ENCODE results near the gene VCL.
A peak's percentile ranks its signal among the peaks of the same experiment; 100 is the strongest.

VCL gene

DNA sequence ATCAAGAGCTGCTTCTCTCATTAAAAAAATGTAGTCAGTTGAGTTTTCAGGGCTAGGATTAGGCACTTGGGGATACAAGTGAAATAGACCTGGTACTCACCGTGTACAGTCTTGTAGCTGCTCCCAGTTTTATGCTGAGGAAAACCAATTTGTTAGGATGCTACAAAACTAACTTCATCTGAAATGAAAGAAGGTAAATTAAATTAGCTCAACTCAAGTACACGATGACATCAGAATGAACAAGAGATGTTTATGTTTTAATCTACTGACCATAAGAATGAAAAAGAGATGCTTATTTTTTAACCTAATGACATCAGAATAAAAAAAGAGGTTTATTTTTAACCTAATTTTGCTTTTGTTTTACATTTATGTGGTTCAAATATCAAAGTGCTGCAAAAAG lies 79.0 kb downstream of the VCL start:
- no peak for DNase-seq (ENCODE audit: low spot score)

DNA sequence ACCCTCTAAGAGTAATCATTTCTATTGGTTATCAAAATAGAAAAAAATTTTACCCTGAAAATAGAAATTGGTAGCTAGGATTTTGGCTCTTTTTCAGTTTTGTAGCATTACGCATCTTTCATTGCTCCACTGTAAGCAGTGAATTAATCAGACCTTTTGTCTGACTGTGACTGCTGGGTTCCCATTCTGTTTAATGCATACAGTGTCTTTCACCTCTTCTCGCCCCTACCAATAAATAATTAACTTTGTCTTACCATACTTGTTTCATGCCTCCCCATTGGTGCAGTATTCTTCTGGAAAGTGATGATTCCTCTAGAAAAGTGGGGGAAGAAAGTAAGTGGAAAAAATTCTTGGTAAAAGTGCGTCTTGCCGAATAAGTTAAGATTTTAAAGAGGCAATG lies 79.5 kb downstream of the VCL start:
- no peak for DNase-seq (ENCODE audit: low spot score)

DNA sequence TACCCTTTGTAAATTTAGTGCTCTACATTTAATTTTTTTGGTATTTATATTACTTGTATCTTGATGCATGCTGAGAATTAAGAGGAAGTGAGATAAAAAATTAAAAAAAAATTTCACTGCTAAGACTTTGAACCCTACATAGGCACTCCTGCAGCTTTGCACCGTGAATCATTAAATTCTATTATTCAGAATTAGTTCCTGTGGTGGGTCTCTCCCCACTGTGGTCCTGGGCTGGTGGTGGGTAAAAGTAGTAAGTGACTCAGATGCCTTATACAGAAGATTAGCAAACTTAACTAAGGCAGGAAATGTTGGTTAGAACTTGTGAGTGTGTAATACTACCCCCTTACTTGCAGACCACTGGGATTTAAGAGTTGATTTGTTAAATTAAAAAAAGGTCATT lies 80.1 kb downstream of the VCL start:
- DNase-seq (ENCODE audit: low spot score): no peak

DNA sequence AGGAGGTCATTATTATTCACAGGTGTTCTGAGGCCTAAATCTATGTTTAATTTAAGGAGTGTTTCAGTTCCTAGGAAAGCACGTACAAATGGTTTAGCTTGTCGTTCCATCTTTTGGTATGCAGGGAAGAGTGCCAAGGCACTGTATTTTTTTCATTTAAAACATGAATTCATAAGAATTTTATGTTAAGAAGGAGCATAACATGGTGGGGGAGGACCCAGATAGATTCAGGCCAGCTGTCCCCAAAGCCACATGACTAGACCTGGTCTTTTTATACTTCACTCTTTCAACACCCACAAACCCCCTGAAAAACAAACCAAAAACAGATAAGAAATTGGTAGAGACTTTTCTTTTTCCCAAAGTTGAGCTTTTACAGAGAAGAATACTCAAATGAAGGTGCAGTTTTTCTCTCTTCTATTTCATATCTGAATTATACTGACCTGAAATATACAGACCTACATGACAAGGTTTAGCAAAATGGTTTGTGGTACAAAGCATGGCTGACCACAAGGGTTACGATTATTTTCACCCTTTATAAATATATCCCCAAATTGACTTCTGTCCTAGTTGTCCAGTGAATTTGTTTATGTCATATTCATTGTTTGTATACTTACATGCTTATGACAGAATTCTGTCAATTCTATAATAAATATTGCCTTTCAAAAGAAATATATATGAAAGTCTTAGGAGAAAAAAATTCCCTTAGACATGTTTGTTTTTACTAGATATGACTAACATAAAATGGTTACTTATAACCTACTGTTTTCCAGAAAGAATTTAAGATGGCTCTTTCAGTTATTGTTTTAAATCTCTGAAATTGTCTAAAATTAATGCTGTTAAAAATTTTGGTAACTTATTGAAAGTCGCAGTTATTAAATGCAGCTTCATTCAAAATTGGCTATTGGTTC lies 81.4 kb downstream of the VCL start:
- DNase-seq (ENCODE audit: low spot score): no peak

DNA sequence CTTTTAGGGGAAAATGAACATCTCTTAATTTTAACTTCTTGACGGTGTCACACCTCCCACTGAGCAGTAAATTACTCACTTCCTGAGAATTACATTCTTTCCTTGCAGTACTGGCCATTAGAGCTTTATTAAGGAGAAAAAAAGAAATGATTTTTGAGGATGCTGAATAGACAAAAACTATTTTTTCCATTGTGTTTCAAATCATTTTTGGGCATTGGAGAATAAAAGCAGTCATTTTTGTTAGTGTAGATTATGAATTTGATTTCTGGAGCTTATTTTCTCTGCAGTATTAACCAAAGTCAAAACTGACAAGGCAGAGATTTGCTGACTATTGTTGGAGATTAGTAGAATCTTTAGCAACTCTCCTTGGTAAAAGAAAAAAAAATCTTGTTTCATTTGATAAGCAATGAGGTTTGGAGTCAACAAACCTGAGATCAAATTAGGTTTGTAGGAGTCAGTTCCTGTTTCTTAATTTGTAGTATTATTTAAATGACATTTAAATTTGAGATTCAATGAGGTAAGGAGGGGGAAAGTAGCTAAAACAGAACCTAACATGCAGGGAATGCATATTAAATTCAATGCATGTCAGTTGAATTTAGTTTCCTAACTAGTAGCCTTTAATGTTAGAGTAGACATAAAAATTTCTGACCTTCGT lies 82.1 kb downstream of the VCL start:
- DNase-seq (ENCODE audit: low spot score): no peak

DNA sequence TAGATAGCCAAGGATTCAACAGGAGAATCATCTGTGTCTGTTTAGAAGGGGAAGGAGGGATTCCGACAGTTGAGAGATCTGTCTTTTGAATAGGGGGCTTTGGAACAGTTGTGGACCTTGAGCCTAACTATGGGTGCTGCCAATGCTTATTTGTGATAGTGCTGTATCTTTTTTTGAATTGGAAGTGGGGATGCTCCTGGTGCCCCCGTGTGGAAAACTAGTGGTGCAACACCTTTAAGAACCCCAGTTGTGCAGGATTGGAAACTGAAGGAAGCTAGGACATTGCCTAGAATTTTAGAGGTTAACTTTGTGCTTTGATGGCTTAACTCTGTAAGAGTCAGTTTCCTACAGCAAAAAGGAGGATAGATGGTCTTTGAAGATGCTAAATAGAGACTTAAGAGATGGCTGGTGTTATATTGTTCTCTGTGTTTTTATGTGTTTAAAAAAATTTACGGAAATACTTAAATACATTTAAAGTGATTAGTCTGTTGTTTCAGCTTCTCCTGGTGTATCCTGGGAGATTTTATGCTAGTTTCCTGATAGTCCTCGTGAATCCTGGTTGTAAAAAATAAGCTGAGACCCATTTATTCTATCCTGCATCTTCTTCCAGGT lies 83.4 kb downstream of the VCL start:
- peak; percentile 65 for DNase-seq (ENCODE audit: low spot score)

DNA sequence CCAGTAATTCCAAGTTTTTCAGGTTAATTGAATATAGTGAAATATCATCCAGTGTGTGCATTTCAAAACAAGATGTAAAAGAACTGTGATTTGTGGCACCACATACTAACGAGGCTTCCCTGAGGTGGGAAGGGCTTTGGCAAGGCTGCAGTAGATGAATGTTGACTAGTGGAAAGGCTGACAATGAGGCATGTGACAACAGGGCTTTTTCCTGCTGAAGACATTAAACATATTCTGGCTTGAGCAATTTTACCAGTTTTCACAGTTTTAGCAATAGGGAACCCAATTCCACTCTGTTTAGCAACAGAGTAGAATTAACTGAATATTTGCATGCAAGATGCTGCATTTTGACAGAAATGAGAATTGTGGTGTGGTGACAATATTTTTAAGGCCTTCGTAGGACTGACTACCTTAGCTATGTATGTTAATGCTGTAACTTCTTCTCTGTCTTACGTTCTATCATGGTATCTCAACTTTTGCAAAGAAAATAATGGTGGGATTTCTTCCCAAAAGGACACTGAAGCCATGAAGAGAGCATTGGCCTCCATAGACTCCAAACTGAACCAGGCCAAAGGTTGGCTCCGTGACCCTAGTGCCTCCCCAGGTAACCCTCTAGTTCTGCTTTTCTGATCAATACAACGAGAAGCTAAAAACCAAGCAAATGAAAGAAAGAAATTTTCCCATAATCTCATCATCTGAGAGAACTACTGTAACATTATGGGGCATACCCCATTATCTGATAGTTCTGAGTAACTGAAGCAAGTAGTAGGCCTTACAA lies 84.2 kb downstream of the VCL start:
- no peak for DNase-seq (ENCODE audit: low spot score)

DNA sequence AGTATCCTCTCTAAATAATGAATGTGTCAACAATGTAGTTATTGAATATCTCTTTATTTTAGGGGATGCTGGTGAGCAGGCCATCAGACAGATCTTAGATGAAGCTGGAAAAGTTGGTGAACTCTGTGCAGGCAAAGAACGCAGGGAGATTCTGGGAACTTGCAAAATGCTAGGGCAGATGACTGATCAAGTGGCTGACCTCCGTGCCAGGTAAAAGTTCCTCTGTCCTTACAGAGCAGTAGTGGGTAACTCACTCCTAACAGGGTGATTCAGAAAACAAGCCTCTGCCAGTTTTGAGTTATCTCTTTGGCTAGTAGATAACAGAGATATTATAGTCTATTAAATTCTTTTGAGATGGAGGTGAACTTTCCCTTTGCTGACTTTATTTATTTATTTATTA lies 85.4 kb downstream of the VCL start:
- no peak for DNase-seq (ENCODE audit: low spot score)

DNA sequence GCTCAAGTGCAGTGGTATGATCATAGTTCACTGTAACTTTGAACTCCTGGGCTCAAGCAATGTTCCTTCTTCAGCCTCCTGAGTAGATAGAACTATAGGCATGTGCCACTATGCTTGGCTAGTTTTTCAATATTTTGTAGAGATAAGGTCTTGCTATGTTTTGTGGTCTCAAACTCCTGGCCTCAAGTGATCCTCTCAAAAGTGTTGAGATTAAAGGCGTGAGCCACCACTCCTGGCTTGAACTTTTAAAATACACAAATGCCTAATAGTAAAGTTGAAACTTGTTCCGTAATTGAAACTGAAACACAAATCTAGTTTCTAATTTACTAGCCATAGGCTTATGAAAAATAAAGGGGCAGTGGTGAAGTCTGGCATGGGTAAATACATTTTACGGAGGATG lies 87.0 kb downstream of the VCL start:
- DNase-seq (ENCODE audit: low spot score): no peak

DNA sequence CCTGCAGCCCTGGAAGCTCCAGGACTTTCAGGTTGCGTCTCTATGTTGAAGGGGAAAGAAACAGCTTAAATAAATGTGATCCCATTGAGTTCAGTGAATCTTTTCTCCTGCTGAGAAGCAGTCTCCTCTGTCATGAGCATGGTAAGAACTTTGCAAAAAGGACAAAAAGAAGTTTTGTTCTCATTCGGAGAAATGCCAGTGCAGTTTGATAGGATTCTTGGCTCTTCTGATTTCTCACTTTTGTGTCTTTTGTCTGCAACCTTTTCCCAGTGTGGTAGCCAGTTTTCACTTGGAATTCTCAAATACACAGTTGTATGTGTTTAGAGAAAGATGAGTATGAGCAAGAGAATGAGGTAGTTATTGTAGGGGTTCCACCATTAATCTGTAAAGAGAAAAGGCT lies 88.4 kb downstream of the VCL start:
- no peak for DNase-seq (ENCODE audit: low spot score)

DNA sequence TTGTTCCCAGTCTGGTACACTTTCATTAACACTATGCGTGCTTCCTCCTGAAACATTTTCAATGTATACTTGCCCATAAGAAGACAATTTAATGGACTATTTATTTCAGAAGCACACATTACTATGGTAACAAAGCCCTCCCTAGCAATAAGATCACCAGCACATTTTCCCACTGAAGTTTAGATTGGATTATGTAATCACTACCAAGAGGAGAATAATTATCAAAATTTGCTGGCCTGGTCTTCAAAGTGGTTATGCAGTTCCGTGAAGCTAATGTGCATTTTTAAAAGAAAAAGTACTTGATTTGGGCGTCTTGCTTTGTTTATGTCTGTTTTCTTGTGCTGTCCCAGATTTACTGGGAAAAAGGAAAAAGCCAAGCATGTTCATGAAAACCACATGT lies 90.8 kb downstream of the VCL start:
- DNase-seq (ENCODE audit: low spot score): no peak

DNA sequence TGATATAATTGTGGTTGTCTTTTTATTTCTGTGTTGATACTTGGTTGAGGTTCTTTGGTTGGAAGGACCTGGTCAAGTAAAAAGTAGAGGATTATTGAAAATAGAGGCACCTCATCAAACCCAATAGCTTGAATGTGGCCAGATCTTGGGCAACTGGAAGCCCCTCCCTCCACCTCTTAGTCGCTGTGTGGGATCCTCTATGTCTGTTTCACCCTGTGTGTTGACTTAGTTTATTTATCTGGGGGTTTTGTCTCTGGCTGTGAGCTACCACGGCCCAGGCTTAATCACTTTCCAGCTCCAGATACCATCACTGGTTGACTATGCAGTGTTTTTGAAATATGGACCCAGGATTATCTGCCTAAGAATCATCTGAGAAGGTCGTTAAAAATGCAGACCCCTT lies 94.5 kb downstream of the VCL start:
- DNase-seq (ENCODE audit: low spot score): no peak

DNA sequence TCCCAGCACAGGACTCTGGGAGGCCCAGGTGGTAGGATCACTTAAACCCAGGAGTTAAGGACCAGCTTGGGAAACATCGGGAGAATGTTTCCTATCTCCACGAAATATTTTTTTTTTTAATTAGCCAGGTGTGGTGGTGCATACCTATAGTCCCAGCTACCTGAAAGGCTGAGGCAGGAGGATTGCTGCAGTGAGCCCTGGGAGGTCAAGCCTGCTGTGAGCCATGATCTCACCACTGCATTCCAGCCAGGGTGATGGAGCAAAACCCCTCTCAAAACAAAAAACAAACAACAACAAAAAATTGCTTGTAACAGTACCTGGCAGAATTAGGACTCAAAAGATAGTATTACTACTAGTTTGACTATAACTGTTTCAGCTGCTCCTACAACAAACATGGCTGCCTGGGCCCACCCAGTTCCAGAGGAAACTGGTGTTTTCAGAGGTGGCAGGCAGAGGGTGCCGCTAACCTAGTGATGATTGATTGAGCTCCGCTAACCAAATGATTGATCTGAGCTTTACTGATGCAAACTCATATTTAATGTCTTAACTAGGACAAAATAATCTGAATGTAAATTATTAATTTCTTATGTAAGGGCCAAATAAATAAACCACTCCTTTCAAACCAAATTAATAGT lies 95.7 kb downstream of the VCL start:
- no peak for DNase-seq (ENCODE audit: low spot score)

DNA sequence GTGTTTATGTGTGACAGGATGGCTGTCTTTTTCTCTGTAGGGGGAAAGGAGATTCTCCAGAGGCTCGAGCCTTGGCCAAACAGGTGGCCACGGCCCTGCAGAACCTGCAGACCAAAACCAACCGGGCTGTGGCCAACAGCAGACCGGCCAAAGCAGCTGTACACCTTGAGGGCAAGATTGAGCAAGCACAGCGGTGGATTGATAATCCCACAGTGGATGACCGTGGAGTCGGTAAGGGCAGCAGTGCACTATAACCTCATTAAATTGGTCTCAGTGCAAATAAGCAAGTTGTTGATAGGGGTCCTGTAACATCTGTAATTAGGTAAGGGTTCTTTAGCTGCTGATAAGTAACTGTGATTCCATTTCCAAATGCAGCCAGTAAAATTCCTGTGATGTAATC lies 96.3 kb downstream of the VCL start:
- no peak for DNase-seq (ENCODE audit: low spot score)

DNA sequence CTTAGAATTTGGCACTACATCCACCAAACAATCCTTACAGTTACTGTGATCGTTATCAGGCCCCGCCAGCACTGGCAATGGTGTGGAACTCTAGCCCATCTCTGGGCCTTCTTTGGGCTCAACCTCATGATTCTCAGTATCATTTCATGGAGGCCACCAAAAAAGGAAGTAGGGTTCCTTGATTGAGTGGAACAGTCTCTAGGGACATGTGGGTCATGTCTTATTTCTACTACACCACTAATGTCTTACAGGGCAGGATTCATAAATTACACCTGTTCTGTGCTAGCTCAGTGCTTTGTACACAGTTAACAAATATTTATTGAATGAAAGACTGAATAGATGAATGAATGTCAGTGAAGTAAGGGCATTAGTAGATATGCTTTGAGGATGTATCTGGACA lies 98.9 kb downstream of the VCL start:
- DNase-seq (ENCODE audit: low spot score): no peak

DNA sequence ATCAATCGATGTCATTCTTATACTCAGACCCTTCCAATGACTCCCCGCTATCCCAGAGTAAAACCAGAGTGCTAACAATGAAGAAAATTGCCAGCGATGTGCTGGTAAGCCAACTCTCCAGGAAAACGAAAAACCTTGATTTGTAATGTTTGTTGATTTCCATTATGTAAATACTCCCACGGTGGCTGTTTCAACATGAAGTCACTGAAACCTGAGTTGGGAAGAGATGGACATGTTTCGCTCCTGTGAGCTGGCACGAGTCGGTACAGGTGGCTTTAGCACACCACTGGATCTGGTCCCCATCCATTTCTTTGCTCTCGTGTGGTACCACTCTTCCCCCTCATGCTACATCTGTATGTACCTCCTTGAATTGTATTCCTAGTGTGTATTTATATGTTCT lies 99.9 kb downstream of the VCL start:
- no peak for DNase-seq (ENCODE audit: low spot score)

DNA sequence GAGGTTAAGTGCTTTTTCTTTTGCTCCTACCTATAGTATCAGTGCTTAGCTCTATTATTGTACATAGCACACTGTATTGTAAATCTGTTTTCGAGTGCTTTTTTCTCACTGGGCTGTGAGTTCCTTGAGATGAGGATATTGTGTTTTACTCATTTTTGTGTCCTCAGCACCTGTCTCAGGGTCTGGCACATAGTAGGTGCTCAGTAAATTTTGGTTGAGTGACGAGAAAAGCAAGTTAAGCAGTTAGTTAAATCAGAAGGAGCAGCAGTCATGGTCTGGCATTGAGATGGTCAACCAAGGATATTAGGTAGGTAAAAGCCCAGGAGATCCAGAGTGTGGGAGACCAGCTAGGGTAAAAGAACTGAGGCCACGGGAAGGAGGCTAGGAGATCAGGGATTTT lies 101.5 kb downstream of the VCL start:
- DNase-seq (ENCODE audit: low spot score): no peak

DNA sequence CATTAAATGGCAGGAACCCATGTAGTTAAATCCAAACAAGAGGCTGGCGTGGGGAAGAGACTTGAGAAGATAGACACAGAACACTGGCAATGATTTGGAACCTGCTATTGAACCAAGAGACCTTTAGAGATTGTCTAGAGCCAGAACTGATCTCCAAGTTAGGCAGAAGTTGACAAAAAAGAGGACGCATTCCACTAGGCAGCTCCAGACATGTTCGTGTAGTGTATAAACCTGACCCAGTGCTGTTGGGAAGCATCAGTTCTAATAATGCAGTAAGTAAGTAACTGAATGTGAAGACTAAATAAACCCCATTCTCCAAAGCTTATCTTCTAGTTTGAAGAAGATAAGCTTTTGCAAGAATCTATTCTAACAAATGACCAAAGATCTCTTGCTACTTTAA lies 101.9 kb downstream of the VCL start:
- DNase-seq (ENCODE audit: low spot score): no peak

DNA sequence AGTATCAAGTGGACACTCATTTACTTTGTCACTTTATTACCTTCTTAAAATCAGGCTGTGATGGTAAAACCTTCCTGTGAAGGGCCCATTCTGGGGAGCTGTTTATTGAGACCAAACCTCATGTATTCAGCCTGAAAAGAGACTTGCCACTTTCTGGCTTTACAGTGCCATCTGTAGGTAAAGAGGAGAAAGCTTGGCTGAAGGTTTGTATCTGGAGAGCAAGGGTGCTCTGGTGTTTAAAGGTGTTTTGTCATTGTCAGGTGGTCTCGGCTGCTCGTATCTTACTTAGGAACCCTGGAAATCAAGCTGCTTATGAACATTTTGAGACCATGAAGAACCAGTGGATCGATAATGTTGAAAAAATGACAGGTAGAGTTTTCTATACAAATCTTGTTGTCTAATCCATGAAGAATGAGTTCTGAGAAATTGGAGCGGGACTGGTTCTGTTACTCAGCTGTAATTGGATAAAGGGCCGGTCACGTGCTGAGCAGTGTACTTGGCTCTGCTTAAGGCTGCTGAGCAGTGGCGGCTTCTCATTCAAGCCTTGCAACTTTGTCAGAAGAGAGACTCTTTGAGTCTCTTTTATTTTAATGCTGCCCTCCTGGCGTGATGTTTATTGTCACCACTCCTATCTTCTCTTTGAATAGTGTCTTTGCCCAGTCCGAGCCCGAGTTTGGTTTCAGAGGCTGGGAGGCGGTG lies 105.8 kb downstream of the VCL start:
- DNase-seq (ENCODE audit: low spot score): peak; percentile 39

DNA sequence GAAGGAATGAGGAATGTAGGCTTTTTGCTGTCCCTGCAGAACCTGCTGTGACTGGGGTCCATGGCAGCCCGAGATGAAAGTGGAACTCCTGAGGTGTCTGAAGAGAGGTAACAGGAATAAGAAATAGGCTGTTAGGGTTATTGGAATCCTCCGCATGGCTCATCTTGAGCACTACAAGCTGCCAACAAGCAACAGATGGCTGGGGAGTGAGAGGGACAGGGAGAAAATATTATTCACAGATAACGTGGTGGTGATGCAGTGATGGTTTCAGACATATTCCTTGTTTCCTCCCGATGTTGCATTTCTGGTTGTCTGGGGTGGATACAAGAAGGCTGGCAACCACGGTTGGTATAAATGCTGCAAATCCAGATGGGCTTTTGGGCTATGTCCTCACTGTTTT lies 106.6 kb downstream of the VCL start:
- DNase-seq (ENCODE audit: low spot score): no peak

DNA sequence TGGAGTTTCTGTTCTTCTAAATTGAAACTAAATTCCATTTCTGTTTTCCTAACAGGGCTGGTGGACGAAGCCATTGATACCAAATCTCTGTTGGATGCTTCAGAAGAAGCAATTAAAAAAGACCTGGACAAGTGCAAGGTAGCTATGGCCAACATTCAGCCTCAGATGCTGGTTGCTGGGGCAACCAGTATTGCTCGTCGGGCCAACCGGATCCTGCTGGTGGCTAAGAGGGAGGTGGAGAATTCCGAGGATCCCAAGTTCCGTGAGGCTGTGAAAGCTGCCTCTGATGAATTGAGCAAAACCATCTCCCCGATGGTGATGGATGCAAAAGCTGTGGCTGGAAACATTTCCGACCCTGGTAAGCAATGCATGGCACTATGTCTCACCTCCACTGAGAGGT lies 107.1 kb downstream of the VCL start:
- no peak for DNase-seq (ENCODE audit: low spot score)

DNA sequence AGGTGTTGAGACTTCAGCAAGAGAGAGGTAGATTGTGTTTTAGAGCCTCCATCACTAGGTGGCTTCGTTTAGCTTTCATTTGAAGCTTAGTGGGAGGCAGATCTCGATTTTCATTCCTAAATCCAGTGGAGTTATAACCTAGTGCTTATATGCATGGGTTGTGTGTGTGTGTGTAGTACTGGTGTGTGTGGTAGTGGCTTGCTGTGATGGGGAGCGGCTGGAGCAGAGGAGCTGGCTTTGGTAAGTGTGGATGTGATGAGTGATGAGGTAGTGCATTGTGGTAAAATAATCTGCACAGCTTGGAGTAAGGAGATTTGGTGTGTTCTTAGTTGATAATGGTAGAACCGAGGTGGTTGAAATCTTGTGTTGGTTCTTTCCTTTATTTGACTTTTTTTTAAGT lies 109.5 kb downstream of the VCL start:
- no peak for DNase-seq (ENCODE audit: low spot score)
